ENCODE measurements around the gene ARRDC4.
"Not testable (repeated sequence)": the region's sequence is repeated elsewhere in the genome, so short reads cannot be mapped to it uniquely, and the experiment has no call there.

Gene ARRDC4

DNA sequence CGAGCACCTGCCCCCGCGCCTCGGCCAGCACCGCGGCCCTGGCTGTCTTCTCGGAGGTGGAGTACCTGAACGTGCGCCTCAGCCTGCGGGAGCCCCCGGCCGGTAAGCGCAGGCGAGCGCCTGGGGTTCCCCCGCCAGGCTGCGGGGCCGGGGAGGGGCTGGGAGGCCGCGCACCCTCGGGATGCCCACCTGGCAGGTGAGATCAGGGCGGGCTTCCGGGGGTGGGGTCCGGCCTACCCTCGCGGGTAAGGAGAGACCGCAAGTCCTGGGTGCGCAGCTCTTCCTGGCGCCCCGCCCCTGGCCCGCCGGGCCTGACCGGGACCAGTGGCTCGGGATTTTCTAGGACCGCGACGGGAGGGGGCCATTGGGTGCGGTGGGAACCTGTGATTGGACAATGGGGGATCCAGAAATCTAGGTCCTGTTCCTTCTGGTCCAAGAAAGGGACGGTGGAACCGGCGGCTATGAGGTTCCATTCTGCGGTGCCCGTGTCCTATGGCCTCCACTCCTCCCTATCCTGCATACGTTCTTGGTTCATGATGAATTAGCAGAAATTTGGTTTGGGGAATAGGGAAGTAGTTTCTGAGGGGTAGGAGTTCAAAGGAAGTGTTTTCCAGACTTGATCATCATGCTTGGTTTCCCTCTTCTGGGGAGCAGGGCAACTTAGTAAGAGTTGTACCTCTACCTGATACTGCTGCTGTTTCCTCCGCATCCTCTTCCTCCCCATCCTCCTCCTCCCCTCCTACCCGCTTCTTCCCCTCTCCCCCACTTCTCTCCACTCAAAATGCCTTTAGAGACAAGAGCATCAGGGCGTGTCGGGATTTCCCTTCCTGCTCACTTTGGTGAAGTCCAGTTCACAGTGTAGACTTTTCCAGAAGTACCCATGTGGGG, 808 bp downstream of the ARRDC4 start:
- no peak for DNase-seq
- in situ Hi-C loops (cut with HindIII; ENCODE audit: low pct_ligation_motif_present, low pct_unique_long_range_greater_than_20kb, low sequenced_read_pairs) = no loop called here

DNA sequence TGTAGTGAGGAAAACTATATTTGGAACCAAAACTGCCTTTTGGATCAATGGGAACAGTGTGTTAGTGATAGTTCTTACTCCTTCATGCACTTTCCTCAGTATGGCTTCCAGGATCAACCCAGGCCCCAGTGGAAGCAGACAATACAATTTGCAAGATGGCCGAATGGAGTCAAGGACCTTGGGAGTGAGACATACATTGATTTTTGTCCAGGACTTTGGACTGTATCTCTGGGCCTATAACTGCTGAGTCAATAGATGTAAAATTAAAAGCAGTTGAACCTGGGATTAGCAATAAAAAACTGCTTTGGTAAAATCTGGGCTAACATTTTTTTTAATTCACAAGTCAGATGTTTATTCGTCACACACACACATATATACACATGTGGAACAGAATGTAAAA, 1.8 kb downstream of the ARRDC4 start:
- no peak for DNase-seq
- in situ Hi-C loops (cut with HindIII; ENCODE audit: low pct_ligation_motif_present, low pct_unique_long_range_greater_than_20kb, low sequenced_read_pairs) = no loop called here

DNA sequence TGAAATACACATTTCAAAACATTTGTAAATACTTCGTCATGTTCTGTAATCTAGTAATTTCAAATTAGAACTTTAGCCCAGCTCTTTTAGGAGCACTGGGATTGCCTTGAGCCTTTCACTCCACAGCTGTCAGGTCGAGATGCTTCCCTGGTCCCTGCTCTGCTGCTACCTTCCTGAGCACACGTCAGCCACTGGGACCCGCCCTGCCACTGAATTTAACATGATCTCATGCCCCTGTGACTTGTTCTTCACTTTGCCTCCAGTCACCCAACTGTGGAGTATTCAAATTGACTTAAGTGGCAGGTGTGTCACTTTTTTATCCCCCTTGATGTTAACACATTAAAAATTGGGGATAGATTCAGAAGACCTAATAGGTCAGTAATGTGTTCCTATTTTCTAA, 3.3 kb downstream of the ARRDC4 start:
- no peak for DNase-seq
- in situ Hi-C loops (cut with HindIII; ENCODE audit: low pct_ligation_motif_present, low pct_unique_long_range_greater_than_20kb, low sequenced_read_pairs) = no loop called here

DNA sequence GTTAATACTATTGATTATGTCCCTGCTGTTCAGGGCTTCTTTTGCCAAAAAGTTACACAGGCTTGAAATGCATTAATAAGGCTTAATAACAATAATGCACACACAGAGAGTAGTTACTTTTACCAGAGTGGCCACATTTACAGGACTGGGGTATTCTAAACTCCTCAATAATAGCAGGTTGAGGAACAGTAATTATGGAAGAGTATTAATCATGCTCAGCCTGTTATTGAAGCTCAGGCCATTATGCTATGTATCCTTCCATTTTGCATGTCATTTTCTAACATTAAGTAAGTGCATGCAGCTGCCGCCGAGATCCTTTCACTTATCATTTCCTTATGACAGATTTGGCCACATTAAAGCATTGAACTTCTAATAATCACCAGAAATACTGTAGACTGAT, 5.7 kb downstream of the ARRDC4 start:
- no peak for DNase-seq
- in situ Hi-C loops (cut with HindIII; ENCODE audit: low pct_ligation_motif_present, low pct_unique_long_range_greater_than_20kb, low sequenced_read_pairs) = no loop called here

DNA sequence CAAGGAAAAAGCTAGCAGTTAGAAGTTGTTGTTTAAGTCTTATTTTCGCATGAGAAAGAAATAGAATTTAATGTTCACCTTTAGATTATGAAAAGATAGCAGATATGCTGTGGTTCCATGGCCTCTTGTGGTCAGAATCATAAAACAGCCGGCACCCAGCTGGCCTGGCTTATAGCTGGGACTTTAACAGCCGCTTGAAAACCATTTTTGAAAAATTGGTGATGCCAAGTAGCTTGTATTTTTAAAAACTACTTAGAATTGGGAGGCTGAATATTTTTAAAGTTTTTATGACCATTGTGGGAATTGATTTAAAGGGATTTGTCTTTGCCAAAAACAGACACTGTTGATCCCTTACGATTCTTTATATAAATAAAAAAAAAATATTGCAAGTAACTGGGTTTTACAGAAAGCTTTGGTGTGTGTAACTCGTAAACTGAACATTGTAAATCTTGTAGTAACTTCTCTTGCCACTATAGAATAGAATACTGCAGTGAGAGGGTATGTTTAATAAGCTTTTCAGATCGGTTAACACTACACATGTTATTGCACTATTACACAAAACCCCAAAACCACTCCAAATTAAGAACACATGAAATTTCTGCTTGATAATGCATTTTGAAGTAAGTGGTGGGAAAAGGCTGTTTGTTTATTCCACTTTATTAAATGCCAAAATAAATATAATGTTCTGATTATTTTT, 6.6 kb downstream of the ARRDC4 start:
- in situ Hi-C loops (cut with HindIII; ENCODE audit: low pct_ligation_motif_present, low pct_unique_long_range_greater_than_20kb, low sequenced_read_pairs) = no loop called here

DNA sequence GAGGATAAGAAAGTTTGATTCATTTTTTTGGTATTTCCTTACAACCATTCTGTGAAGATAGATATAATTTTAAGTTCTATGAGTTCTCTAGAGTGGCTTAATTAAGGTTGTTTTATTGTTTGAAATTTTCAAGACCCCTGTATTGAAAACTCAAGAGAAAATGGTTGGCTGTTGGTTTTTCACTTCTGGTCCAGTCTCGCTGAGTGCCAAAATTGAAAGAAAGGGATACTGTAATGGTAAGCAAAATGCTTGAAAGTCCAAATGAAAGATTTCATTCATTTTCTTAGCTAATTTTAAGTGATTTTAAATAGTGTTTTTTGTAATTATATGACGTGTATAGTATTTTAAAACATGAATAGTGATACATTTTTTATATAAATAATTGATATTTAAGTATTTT, 7.4 kb downstream of the ARRDC4 start:
- DNase-seq = no peak
- in situ Hi-C loops (cut with HindIII; ENCODE audit: low pct_ligation_motif_present, low pct_unique_long_range_greater_than_20kb, low sequenced_read_pairs) = no loop called here

More for the DNA sequence above, 6.6 kb downstream of the ARRDC4 start:
- no peak for DNase-seq

DNA sequence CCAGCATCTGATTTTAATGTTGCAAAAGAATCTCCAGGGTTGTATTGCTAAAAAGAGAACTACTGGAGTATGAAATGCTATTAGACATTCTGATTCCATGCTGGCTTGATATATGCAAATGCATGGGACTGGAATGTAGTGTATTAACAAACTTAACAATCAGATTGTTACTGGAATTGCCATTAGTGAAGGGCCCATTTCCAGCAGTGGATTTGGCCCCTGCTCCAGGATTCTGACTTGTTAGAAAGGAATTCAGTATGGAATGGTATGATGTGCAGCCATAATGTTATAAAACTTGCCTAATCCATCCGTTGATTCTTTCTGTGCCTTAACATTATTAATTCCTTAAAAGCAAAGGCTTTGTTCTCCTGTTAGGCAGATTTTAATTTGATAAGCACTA, 7.9 kb downstream of the ARRDC4 start:
- peak; percentile 7 for DNase-seq
- in situ Hi-C loops (cut with HindIII; ENCODE audit: low pct_ligation_motif_present, low pct_unique_long_range_greater_than_20kb, low sequenced_read_pairs) = no loop called here

DNA sequence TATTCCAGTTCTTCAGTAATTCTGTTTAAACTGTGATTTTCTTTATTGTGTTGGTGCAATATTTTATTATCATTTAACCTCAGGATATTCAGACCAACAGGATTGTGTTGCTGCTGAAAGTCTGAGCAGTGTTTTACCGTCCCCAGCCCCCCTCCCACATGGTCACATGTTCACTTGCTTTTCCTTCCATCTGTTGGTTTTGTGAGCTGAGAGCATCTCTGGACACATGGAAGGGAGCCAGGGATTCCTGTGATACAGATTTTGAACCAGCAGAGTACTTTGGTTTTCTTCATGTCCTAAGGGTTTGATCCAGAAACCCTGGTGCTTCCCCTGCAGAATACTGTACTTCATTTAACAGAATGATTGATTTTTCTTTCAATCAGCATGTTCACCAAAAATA, 11.9 kb downstream of the ARRDC4 start:
- in situ Hi-C loops (cut with HindIII; ENCODE audit: low pct_ligation_motif_present, low pct_unique_long_range_greater_than_20kb, low sequenced_read_pairs) = no loop called here
- DNase-seq = no peak

DNA sequence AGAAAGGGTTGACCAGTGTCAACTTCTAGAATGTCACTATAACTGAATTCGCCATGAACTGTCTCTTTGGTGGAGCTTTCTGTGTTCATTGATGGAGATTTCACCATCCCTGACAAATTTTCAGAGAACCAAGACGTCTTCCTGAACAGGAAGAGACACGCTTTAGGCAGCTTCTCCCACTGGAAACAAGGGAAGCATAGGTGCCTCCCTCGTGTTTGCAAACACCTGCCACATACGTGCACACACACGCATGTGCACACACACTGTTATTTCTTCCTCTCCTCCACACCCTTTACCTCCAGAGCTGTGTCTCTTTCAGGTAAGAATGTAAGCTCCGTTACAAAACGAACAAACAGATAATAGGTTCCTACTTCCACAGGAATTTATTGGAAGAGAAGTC, 15.6 kb downstream of the ARRDC4 start:
- in situ Hi-C loops (cut with HindIII; ENCODE audit: low pct_ligation_motif_present, low pct_unique_long_range_greater_than_20kb, low sequenced_read_pairs) = no loop called here

DNA sequence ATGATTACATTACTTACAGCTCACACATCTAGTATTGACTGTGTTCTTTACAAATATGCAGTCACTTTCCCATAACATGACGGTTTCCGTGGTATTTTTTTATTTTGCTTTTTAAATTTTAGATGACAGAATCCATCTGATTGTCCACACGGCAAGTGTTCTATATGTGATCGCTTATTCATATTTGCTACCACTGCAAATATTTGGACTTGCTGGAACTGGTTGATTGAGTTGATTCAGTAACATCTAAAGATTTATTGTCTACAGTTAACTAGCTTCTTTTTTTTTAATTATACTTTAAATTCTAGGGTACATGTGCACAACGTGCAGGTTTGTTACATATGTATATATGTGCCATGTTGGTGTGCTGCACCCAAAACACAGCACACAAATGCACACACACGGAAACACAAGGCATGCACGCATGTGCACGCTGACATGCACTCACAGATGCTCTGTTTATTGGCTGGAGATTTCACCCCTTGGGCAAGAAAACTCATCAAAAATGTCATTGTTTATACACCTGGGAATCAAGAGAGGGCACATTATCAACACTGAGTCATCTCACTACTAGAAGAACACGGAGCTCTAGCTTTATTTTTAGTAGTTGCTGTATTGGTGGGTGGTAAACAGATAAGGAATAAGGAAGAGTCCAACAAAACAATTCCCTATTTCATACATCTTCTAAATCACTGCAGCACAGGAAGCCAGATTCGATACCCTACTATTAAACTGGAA, 16.4 kb downstream of the ARRDC4 start:
- in situ Hi-C loops (cut with HindIII; ENCODE audit: low pct_ligation_motif_present, low pct_unique_long_range_greater_than_20kb, low sequenced_read_pairs) = no loop called here
- DNase-seq = no peak

More for the DNA sequence above, 15.6 kb downstream of the ARRDC4 start:
- DNase-seq = no peak

DNA sequence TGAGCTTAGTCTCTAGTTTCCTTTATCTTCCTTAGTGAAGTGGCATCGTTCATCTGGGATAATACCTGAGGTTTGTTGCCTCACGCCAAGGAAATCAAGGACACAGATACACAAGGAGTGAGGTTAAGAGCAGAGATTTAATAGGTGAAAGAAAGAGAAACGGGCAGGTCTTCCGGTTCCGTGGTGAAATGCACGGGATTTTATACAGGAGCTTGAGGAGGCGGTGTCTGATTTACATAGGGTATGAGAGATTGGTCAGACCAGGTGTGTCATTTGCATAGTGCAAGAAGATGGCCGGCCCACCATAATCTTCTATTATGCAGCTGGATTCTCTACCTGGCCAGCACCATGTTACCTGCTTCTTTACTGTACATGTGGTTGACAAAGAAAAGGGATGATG, 17.2 kb downstream of the ARRDC4 start:
- DNase-seq = no peak
- in situ Hi-C loops (cut with HindIII; ENCODE audit: low pct_ligation_motif_present, low pct_unique_long_range_greater_than_20kb, low sequenced_read_pairs) = no loop called here

DNA sequence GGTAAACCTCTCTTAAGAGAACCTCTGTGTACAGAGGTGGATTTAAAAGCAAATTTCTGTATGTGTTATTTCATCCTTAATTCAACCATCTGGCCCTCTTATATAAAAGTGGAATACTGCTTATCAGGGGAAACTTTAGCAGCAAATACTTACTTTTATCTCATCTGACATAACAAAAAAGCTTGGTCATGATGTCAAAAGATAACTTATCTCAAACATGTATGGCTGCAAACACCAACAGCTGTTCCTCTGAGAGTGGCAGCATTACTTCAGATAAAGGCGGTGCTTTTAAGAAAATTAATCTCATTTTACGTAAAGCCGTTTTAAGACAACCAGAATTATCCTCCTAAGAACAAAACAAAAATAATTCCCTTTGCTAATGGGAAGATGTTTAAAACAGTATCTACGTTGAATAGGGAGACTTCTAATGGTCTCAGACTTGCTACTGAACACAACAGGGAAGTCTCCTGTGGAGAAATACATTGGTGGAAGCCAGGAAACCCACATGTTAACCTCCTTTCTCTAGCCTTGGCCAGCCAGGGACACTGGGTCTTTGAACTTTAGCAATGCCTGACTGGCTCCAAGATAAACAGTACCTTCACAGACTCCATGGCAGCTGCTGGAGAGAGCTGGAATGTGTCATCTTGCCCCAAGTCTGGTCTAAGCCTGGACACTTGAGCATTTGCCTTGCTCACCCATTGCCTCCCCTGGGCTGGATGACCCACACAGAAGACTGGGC, 18.1 kb downstream of the ARRDC4 start:
- no peak for DNase-seq
- in situ Hi-C loops (cut with HindIII; ENCODE audit: low pct_ligation_motif_present, low pct_unique_long_range_greater_than_20kb, low sequenced_read_pairs) = no loop called here

DNA sequence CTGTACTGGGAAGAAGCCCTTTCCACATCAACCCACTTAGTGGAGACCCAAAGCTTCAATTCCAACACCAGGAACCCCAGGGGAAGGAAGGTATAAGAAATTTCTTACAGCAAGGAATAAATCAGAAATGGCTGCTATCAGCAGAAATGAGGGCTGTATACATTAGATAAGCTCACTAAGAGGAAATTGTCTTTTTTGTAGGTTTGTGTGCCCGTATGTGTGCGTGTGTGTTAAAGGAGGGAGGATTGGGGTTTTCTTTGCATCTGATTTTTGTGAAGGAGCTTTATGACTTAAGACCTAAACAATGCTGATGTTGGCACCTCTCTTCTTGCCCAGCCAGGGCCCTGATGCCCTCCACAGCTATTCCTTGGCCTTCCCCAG, 18.6 kb downstream of the ARRDC4 start:
- in situ Hi-C loops (cut with HindIII; ENCODE audit: low pct_ligation_motif_present, low pct_unique_long_range_greater_than_20kb, low sequenced_read_pairs) = no loop called here
- no peak for DNase-seq

DNA sequence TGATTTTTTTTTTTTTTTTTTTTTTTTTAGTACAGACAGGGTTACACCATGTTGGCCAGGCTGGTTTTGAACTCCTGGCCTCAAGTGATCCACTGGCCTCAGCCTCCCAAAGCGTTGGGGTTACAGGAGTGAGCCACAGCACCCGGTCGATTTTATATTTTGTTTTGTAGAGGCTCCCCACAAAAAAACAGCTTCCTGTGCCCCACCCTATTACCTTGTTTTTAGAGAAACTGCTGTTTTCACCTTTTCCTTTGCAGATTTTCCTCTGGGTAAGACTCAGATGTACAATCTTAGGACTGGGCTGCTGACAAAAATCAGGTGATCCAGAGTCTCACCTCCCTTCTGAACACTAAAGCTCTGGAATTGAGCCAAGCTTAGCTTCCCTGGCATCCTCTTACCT, 20.6 kb downstream of the ARRDC4 start:
- in situ Hi-C loops (cut with HindIII; ENCODE audit: low pct_ligation_motif_present, low pct_unique_long_range_greater_than_20kb, low sequenced_read_pairs) = no loop called here
- DNase-seq = no peak

DNA sequence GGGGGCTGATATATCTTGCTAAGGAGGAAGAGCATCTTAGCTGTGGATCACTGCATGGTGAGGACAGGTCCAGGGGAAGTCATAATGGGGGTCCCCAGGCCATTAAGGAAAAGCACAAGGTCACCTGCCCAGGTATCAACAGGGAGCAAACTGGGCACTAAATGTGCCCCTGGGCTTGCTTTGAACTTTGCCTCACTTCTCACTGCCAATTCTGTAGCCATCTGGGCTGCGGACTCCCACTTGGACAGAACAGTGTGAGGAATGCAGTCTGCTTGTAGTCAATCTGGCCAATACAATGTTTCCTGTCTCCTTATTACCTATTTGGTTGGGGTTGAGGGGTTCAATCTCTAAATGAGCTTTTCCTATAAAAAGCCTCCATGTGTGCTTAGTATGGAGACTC, 21.3 kb downstream of the ARRDC4 start:
- in situ Hi-C loops (cut with HindIII; ENCODE audit: low pct_ligation_motif_present, low pct_unique_long_range_greater_than_20kb, low sequenced_read_pairs) = no loop called here
- DNase-seq = no peak

DNA sequence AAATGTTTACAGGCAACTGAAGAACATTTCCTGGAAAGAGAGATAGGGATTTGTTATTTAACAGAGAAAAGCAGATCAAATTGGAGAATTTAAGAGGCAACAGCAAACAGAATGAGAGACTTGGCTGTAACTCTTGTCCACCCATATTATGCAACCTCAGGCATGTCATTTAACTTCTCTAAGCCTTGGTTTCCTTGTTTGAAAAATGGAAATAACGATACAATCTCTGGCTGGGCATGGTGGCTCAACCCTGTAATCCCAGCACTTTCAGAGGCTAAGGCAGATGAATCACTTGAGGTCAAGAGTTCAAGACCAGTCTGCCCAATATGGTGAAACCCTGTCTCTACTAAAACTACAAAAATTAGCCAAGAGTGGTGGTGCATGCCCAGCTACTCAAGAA, 23.7 kb downstream of the ARRDC4 start:
- in situ Hi-C loops (cut with HindIII; ENCODE audit: low pct_ligation_motif_present, low pct_unique_long_range_greater_than_20kb, low sequenced_read_pairs) = no loop called here
- DNase-seq = no peak

DNA sequence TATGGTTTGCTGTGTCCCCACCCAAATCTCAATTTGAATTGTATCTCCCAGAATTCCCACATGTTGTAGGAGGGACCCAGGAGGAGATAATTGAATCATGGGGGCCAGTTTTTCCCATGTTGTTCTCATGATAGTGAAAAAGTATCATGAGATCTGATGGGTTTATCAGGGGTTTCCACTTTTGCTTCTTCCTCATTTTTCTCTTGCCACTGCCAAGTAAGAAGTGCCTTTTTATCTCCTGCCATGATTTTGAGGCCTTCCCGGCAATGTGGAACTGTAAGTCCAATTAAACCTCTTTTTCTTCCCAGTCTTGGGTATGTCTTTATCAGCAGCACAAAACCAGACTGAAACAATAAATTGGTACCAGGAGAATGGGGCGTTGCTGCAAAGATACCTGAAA, 25.5 kb downstream of the ARRDC4 start:
- in situ Hi-C loops (cut with HindIII; ENCODE audit: low pct_ligation_motif_present, low pct_unique_long_range_greater_than_20kb, low sequenced_read_pairs); DNase-seq: not testable (repeated sequence)

DNA sequence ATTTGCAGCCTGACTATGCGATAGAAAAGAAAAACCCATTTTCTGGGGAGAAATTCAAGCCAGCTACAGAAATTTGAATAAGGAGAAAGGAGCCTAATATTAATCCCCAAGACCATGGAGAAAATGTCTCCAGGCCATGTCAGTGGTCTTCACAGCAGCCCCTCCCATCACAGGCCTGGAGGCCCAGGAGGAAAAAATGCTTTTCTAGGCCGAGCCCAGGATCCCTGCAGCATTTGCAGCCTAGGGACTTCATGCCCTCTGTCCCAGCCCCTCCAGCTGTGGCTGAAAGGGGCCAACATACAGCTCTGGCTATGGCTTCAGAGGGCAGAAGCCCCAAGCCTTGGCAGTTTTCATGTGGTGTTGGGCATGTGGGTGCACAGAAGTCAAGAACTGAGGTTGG, 26.3 kb downstream of the ARRDC4 start:
- in situ Hi-C loops (cut with HindIII; ENCODE audit: low pct_ligation_motif_present, low pct_unique_long_range_greater_than_20kb, low sequenced_read_pairs) = no loop called here
- DNase-seq = no peak

DNA sequence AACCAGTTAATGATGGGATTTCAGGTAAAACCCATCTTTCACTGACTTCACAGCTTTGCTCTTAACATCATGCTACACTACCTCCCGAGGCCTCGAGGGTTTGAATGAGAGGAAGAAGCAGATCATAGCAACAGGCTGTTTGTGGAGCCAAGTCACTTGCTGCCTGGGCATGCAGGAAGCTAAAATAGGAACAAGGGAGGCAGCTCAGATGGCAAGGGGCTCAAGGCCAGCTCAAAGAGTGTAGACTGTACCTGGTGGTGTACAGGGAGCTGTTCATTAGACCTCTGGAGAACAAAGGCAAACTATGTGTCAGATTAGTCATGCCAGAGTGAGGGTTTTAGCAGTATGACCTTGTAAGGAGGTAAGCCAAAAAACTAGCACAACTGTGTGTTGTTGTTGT, 28.8 kb downstream of the ARRDC4 start:
- DNase-seq = no peak
- in situ Hi-C loops (cut with HindIII; ENCODE audit: low pct_ligation_motif_present, low pct_unique_long_range_greater_than_20kb, low sequenced_read_pairs) = no loop called here
